PFSK-1 (cell line): ENCODE measurements around the gene RPLP2.

Source experiments
- FOXP2 ChIP-seq: optimal IDR thresholded peaks from 2 replicates; pipeline ENCODE3; 2011; ENCODE audit warnings: borderline replicate concordance, control low read depth, inconsistent platforms; ENCODE audit not compliant: insufficient read depth; ENCODE audit errors: extremely low read length, extremely low read depth
- POLR2AphosphoS5 ChIP-seq: IDR thresholded peaks from 2 replicates; pipeline ENCODE4 v1.6.1; 2012; ENCODE audit warnings: low read depth, mild to moderate bottlenecking, control low read depth, low read length, moderate library complexity
- REST ChIP-seq, 2 experiments: IDR thresholded peaks; 2 replicates each; pipeline versions ENCODE4 v1.6.1 to v1.8.0; 2011 to 2012; ENCODE audit warnings: low read depth in 2 of 2, low read length in 2 of 2, control low read depth in 1 of 2, inconsistent platforms in 1 of 2, mild to moderate bottlenecking in 1 of 2, moderate library complexity in 1 of 2; ENCODE audit not compliant: insufficient read depth in 1 of 2
- SIN3A ChIP-seq: IDR thresholded peaks from 2 replicates; pipeline ENCODE4 v1.6.1; 2012; ENCODE audit warnings: mild to moderate bottlenecking, low read length, moderate library complexity, borderline replicate concordance; ENCODE audit not compliant: insufficient read depth
- TAF1 ChIP-seq: IDR thresholded peaks from 2 replicates; pipeline ENCODE4 v1.6.1; 2012; ENCODE audit warnings: low read length, control low read depth, borderline replicate concordance; ENCODE audit not compliant: insufficient read depth

Gene RPLP2

GRCh38 chr11:825366-826226, 15.8 kb downstream of the RPLP2 start:
- no peak; the same call in 1 of the 2 replicates for TF ChIP-seq POLR2AphosphoS5
- no peak for TF ChIP-seq REST (IDR thresholded peaks at IDR 0.05; ENCODE audit: insufficient read depth in 1 of 2, low read depth in 2 of 2, low read length in 2 of 2)
- no peak for TF ChIP-seq SIN3A
- TF ChIP-seq TAF1: no peak
- no peak for TF ChIP-seq FOXP2

DNA sequence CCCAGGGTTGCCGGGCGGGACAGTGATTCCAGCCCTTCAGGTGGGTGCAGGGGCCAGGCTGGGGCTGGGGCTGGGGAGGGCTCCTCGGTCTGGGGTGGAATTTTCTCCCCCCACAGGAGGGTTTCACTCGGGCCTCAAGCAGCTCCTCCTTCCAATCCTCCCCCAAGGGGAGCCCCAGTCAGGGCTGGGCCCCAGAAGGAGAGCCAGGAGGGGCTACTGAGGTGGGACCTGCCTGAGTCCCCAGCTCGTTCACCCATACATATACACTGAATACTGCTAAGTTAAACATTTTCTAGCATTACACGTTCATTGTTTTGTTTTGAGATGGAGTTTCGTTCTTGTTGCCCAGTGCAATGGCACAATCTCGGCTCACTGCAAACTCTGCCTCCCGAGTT, 16.5 kb downstream of the RPLP2 start:
- TF ChIP-seq POLR2AphosphoS5 (no peak), TAF1 (no peak), FOXP2 (no peak), SIN3A (no peak), REST (IDR thresholded peaks at IDR 0.05; ENCODE audit: insufficient read depth in 1 of 2, low read depth in 2 of 2, low read length in 2 of 2) (no peak)

GRCh38 chr11:826836-827145, 17.0 kb downstream of the RPLP2 start:
- TF ChIP-seq FOXP2 (no peak), REST (IDR thresholded peaks at IDR 0.05; ENCODE audit: insufficient read depth in 1 of 2, low read depth in 2 of 2, low read length in 2 of 2) (no peak)

- TF ChIP-seq TAF1 (no peak), SIN3A (no peak), POLR2AphosphoS5 (no peak), FOXP2 (no peak), REST (IDR thresholded peaks at IDR 0.05; ENCODE audit: insufficient read depth in 1 of 2, low read depth in 2 of 2, low read length in 2 of 2) (no peak)
Observed at GRCh38 chr11:827146-827896, 17.6 kb downstream of the RPLP2 start.
